Left lung (tissue), 10 donors: ENCODE data around the gene IFIT1. TPM values are rescaled to one million over a fixed set of nuclear protein-coding genes. Genes with fewer than 3 reads are reported as not detected.

Experiments used
- ATAC-seq: fragments of 200-7000 bp; cut with Tn5 transposase; one replicate; pipeline ENCODE4 v1.9.1; 2020; ENCODE audit warnings: moderate library complexity
- DNase-seq, 4 donors: peaks; one replicate each; pipeline ENCODE4 v3.0.0-alpha.2; 2013 to 2020
- H3K27ac ChIP-seq, 2 donors: fragments of 200-600 bp; sonication (generic) in 1 of 2; one replicate each; pipeline versions ENCODE4 v1.5.0 to v1.8.0; 2020 to 2021
- H3K27me3 ChIP-seq, 2 donors: fragments of 200-600 bp; sonication (generic) in 1 of 2; one replicate each; pipeline versions ENCODE4 v1.5.0 to v1.8.0; 2020 to 2021
- H3K36me3 ChIP-seq, 2 donors: fragments of 200-600 bp; sonication (generic) in 1 of 2; one replicate each; pipeline versions ENCODE4 v1.5.0 to v1.8.0; 2020 to 2021
- H3K4me1 ChIP-seq, 2 donors: fragments of 200-600 bp; one replicate each; pipeline ENCODE4 v1.8.0; 2021
- H3K4me3 ChIP-seq, 2 donors: fragments of 200-600 bp; sonication (generic) in 1 of 2; one replicate each; pipeline versions ENCODE4 v1.5.0 to v1.8.0; 2020 to 2021; ENCODE audit warnings: mild to moderate bottlenecking in 1 of 2
- H3K9me3 ChIP-seq, 2 donors: fragments of 200-600 bp; sonication (generic) in 1 of 2; one replicate each; pipeline versions ENCODE4 v1.5.0 to v1.8.0; 2020 to 2021
- CTCF ChIP-seq, 2 donors: fragments of 200-600 bp; sonication (generic) in 1 of 2; IDR thresholded peaks; one replicate each; pipeline versions ENCODE4 v1.5.0 to v1.8.0; 2021; ENCODE audit warnings: antibody characterized with exemption in 2 of 2
- intact Hi-C, 2 donors: fragments of 100-400 bp; cut with DNase I; formaldehyde crosslinking; loops; one replicate each; pipeline versions ENCODE4 v1.11.2 to v1.14.2; 2022
- polyA plus RNA-seq, 6 donors: library from polyadenylated mRNA; unstranded; fragments of 120-200 nt; gene quantifications; one replicate each; pipeline ENCODE4 v1.2.1, GENCODE V29; 2013; ENCODE audit not compliant: insufficient read length in 6 of 6
- total RNA-seq, 2 donors: library from RNA; stranded (reverse); fragmentation: NEBNext Ultra II Directional; extraction: Animal tissue kit (Norgen Biotek cat#: 25700); gene quantifications; one replicate each; pipeline ENCODE4 v1.2.1, GENCODE V29; 2021
- donor health status: DM: no; HTN: yes; CAD: no.
- donor health status: DM: no; HTN: no; CAD: no.

The IFIT1 gene
- total and polyA plus RNA-seq, 8 donors: 12.6 to 34.8 (median 21.8) TPM

DNA sequence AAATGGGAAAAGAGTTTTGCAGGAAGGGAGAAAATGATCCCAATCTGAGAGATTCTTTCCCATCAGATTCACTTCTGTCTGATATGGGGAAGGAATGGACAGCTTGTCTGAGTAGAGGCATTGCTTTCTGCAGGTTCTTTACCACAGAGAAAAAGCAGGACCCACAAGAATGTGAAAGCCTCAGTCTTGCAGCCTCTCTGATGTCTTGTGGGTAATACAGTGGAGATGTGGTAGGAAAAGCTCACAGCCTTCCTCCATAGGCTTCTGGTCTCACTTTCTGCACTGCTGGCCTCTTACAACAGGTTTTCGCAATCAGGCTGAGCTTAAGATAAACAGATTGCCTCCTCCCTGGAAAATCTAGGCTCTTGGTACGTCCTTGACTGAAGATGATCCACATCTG, 551 bp downstream of the IFIT1 start:
- Histone ChIP-seq H3K4me3 (peak overlapping the region; percentile 33 to 61), H3K36me3 (no peaks in the 10 kb centered on the region), H3K27ac (peak overlapping the region; percentile 87 to 90), H3K9me3 (no peaks in the 10 kb centered on the region), H3K27me3 (no peaks in the 10 kb centered on the region), H3K4me1 (peaks cover 12 to 39% of the 10 kb centered on the region in 2 donors)
- ATAC-seq: peak; percentile 83
- peak in 1 of 4 donors; percentile 77 for DNase-seq
- intact Hi-C loops: no loop called here
- TF ChIP-seq CTCF (IDR thresholded peaks at IDR 0.05): no peak

GRCh38 chr10:89393898-89394297, 1.5 kb downstream of the IFIT1 start:
- Histone ChIP-seq H3K27me3 (no peaks in the 10 kb centered on the region), H3K27ac (peak overlapping the region in 1 of 2 donors; percentile 87), H3K9me3 (no peaks in the 10 kb centered on the region), H3K4me1 (peaks cover 12 to 42% of the 10 kb centered on the region in 2 donors), H3K4me3 (peak overlapping the region in 1 of 2 donors; percentile 61), H3K36me3 (no peaks in the 10 kb centered on the region)
- DNase-seq (no peak), ATAC-seq (no peak)
- intact Hi-C loops: no loop called here
- no peak for TF ChIP-seq CTCF (IDR thresholded peaks at IDR 0.05)

DNA sequence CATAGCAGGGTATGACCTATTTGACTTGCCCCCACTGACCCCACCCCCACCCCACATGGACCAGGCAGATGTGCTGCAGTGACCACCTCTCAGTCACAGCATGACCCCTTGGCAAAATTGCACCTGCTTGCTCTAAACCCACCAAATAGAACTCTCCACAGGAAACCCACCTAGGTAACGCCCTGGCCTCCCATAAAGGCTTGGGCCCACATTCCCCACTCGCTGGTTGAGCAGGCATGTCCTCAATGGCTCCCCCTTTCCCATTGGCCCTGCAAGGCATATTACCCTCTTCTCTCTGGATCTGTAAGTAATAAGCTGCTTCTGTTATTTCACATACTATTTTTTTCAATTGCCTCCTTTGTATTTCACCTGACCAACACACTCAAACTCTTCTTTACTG, 2.7 kb downstream of the IFIT1 start:
- no peak for ATAC-seq
- H3K27me3 ChIP-seq: no peaks in the 10 kb centered on the region
- intact Hi-C loops: no loop called here
- H3K4me3 ChIP-seq: peak overlapping the region in 1 of 2 donors; percentile 61
- peaks cover 12 to 42% of the 10 kb centered on the region in 2 donors for H3K4me1 ChIP-seq
- H3K9me3 ChIP-seq: no peaks in the 10 kb centered on the region
- no peak overlapping the region for H3K27ac ChIP-seq
- DNase-seq: no peak
- no peak for TF ChIP-seq CTCF (IDR thresholded peaks at IDR 0.05)
- no peaks in the 10 kb centered on the region for H3K36me3 ChIP-seq

- intact Hi-C loops: no loop called here
- DNase-seq (peak in 2 of 4 donors; percentile 53 to 70), ATAC-seq (no peak)
- Histone ChIP-seq H3K4me3 (no peak overlapping the region), H3K27me3 (no peaks in the 10 kb centered on the region), H3K36me3 (peaks cover 0 to 10% of the 10 kb centered on the region in 2 donors), H3K27ac (no peak overlapping the region), H3K9me3 (no peaks in the 10 kb centered on the region), H3K4me1 (peaks cover 11 to 26% of the 10 kb centered on the region in 2 donors)
- no peak for TF ChIP-seq CTCF (IDR thresholded peaks at IDR 0.05)
Measured at GRCh38 chr10:89398003-89398749, 5.8 kb downstream of the IFIT1 start.

- Histone ChIP-seq H3K9me3 (no peaks in the 10 kb centered on the region), H3K27ac (no peak overlapping the region), H3K27me3 (no peaks in the 10 kb centered on the region), H3K36me3 (peaks cover 0 to 13% of the 10 kb centered on the region in 2 donors), H3K4me3 (no peak overlapping the region), H3K4me1 (peaks cover 0 to 13% of the 10 kb centered on the region in 2 donors)
- no peak for TF ChIP-seq CTCF (IDR thresholded peaks at IDR 0.05)
- no peak for ATAC-seq
- no peak for DNase-seq
- intact Hi-C loops: no loop called here
Measured at GRCh38 chr10:89399956-89400355, 7.5 kb downstream of the IFIT1 start.
